GM19025 (cell line): Measurements from ENCODE around the gene UBAP2.

Source experiments
- ATAC-seq: cut with Tn5 transposase; IDR thresholded peaks from one replicate; pipeline ENCODE4 v1.9.1; 2021; ENCODE audit warnings: mild to moderate bottlenecking, low read depth, moderate library complexity; ENCODE audit not compliant: unreplicated experiment

The UBAP2 gene

DNA sequence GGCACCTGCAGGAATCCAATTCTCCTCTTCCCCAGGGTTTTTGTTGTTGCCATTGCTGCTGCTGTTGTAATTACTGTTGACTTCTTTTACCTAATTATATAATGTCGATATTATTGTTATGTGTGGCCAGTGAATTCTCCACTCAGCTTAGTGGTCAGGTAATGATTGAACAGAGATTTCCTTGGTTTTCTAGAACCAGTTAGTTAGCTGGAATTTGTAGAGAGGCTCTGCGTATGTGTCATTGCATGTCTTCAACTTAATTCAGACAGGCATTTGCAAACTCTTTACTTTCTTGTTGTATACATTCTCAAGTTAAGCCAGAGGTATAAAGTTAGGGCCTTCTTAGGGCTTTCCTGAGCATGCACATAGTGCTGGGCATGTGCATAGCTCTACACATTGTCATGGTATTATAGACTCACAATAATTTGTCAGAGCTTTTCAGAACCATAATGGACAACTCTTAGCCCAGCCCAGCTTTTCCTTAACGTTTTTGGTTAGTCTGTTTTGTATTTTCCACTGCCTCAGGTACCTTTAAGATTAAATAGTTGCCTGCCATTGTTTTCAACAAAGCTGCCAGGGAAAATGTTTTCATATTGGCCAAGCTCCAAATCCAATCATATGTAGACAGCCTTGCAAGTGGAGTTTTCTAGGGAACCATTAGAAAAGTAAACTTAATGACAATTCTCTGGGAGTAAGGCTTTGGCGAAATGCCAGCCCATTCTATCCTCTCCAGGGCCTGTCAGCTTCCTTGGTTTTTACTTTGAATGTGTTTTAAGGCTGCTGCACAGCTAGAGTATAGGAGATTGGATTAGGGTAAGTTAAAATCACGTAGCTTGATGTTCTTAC is 163.6 kb downstream of the UBAP2 start:
- ATAC-seq = no peak

- ATAC-seq = no peak
Observed at GRCh38 chr9:33881635-33882034, 167.1 kb downstream of the UBAP2 start.

GRCh38 chr9:33880211-33881089 is 168.2 kb downstream of the UBAP2 start:
- no peak for ATAC-seq

- no peak for ATAC-seq
Observed at GRCh38 chr9:33878691-33879366, 169.9 kb downstream of the UBAP2 start.

- no peak for ATAC-seq
Observed at GRCh38 chr9:33877727-33878489, 170.8 kb downstream of the UBAP2 start.
